Skeletal muscle satellite cell (primary cell): Measurements from ENCODE around the gene CRHR1. TPM values are rescaled to one million over a fixed set of nuclear protein-coding genes. Genes with fewer than 3 reads are reported as not detected.
"Not testable (repeated sequence)": the region's sequence is repeated elsewhere in the genome, so short reads cannot be mapped to it uniquely, and the experiment has no call there.

Experiments used
- H3K27me3 ChIP-seq: 2 replicates; pipeline ENCODE4 v1.7.0; 2013; ENCODE audit warnings: low read length; ENCODE audit not compliant: control insufficient read depth, insufficient read depth
- H3K36me3 ChIP-seq: 2 replicates; pipeline ENCODE4 v1.7.0; 2013; ENCODE audit warnings: mild to moderate bottlenecking, control low read depth, low read length; ENCODE audit not compliant: insufficient read depth
- H3K4me1 ChIP-seq: 2 replicates; pipeline ENCODE4 v1.7.0; 2013; ENCODE audit warnings: low read length; ENCODE audit not compliant: control insufficient read depth, insufficient read depth
- H3K4me2 ChIP-seq: 2 replicates; pipeline ENCODE4 v1.7.0; 2013; ENCODE audit warnings: mild to moderate bottlenecking, low read length
- H3K4me3 ChIP-seq: 2 replicates; pipeline ENCODE4 v1.7.0; 2013; ENCODE audit warnings: low read length
- H3K9ac ChIP-seq: 2 replicates; pipeline ENCODE4 v1.7.0; 2013; ENCODE audit warnings: mild to moderate bottlenecking, low read depth, low read length, moderate library complexity
- H3K9me3 ChIP-seq: replicated peaks from 2 replicates; pipeline ENCODE4 v1.7.0; 2013; ENCODE audit warnings: mild to moderate bottlenecking, control low read depth, low read length
- total RNA-seq: library from RNA; depleted of rRNA; stranded (reverse); fragments of >200 nt; gene quantifications from 2 replicates; pipeline ENCODE4 v1.2.3, GENCODE V29; 2012; rRNA removed

Gene CRHR1
- not detected in 2 replicates for total RNA-seq

- Histone ChIP-seq H3K27me3 (peaks cover 90% of the 10 kb centered on the region), H3K36me3 (no peaks in the 10 kb centered on the region), H3K4me1 (peaks cover 6% of the 10 kb centered on the region), H3K9me3 (no peaks in the 10 kb centered on the region), H3K4me2 (peak within 1 kb of the TSS; percentile 68), H3K9ac (no peak within 1 kb of the TSS), H3K4me3 (peak within 1 kb of the TSS; percentile 45)
Measured at GRCh38 chr17:45784293-45784740, at the start of gene CRHR1. TSS of gene CRHR1 (plus strand) at chr17:45784320. CDS start at chr17:45784545, 225 bp downstream.

- no peaks in the 10 kb centered on the region for H3K36me3 ChIP-seq
- H3K4me3 ChIP-seq = no peak overlapping the region
- no peaks in the 10 kb centered on the region for H3K9me3 ChIP-seq
- no peaks in the 10 kb centered on the region for H3K4me1 ChIP-seq
- H3K27me3 ChIP-seq = peaks cover 20% of the 10 kb centered on the region
- H3K9ac ChIP-seq = no peak overlapping the region
- no peak overlapping the region for H3K4me2 ChIP-seq
Measured at GRCh38 chr17:45734598-45734997, 49.5 kb upstream of the CRHR1 start.

GRCh38 chr17:45735488-45735887 lies 48.6 kb upstream of the CRHR1 start:
- Histone ChIP-seq H3K36me3 (no peaks in the 10 kb centered on the region), H3K9me3 (no peaks in the 10 kb centered on the region), H3K4me3 (no peak overlapping the region), H3K4me2 (no peak overlapping the region), H3K27me3 (peaks cover 21% of the 10 kb centered on the region), H3K4me1 (no peaks in the 10 kb centered on the region), H3K9ac (no peak overlapping the region)

- no peak overlapping the region for H3K4me3 ChIP-seq
- no peak overlapping the region for H3K4me2 ChIP-seq
- no peaks in the 10 kb centered on the region for H3K4me1 ChIP-seq
- no peaks in the 10 kb centered on the region for H3K36me3 ChIP-seq
- no peak overlapping the region for H3K9ac ChIP-seq
- no peaks in the 10 kb centered on the region for H3K9me3 ChIP-seq
- H3K27me3 ChIP-seq = peaks cover 32% of the 10 kb centered on the region
Measured at GRCh38 chr17:45739786-45740185, 44.3 kb upstream of the CRHR1 start.

- Histone ChIP-seq H3K4me1 (no peaks in the 10 kb centered on the region), H3K27me3 (peaks cover 36% of the 10 kb centered on the region), H3K9ac (no peak overlapping the region), H3K4me2 (no peak overlapping the region), H3K36me3 (no peaks in the 10 kb centered on the region), H3K9me3 (no peaks in the 10 kb centered on the region), H3K4me3 (no peak overlapping the region)
Measured at GRCh38 chr17:45740553-45741330, 43.4 kb upstream of the CRHR1 start.

GRCh38 chr17:45742251-45742650 lies 41.9 kb upstream of the CRHR1 start:
- H3K4me2 ChIP-seq = no peak overlapping the region
- H3K9ac ChIP-seq = no peak overlapping the region
- H3K9me3 ChIP-seq = no peaks in the 10 kb centered on the region
- H3K4me3 ChIP-seq = no peak overlapping the region
- peaks cover 36% of the 10 kb centered on the region for H3K27me3 ChIP-seq
- H3K36me3 ChIP-seq = no peaks in the 10 kb centered on the region
- no peaks in the 10 kb centered on the region for H3K4me1 ChIP-seq

- no peak overlapping the region for H3K4me3 ChIP-seq
- H3K9ac ChIP-seq = no peak overlapping the region
- H3K27me3 ChIP-seq = peaks cover 45% of the 10 kb centered on the region
- H3K36me3 ChIP-seq = no peaks in the 10 kb centered on the region
- no peaks in the 10 kb centered on the region for H3K9me3 ChIP-seq
- no peak overlapping the region for H3K4me2 ChIP-seq
- no peaks in the 10 kb centered on the region for H3K4me1 ChIP-seq
Measured at GRCh38 chr17:45743626-45744326, 40.3 kb upstream of the CRHR1 start.

GRCh38 chr17:45744826-45745225 lies 39.3 kb upstream of the CRHR1 start:
- not testable (repeated sequence) for H3K4me1 ChIP-seq, H3K4me2 ChIP-seq
- H3K27me3 ChIP-seq = peaks cover 50% of the 10 kb centered on the region

GRCh38 chr17:45745601-45746494 lies 38.3 kb upstream of the CRHR1 start:
- H3K4me2 ChIP-seq = no peak overlapping the region
- H3K36me3 ChIP-seq = no peaks in the 10 kb centered on the region
- no peak overlapping the region for H3K4me3 ChIP-seq
- H3K27me3 ChIP-seq = peaks cover 51% of the 10 kb centered on the region
- H3K9ac ChIP-seq = no peak overlapping the region
- H3K4me1 ChIP-seq = no peaks in the 10 kb centered on the region
- H3K9me3 ChIP-seq = no peaks in the 10 kb centered on the region

More at GRCh38 chr17:45744826-45745225, 39.3 kb upstream of the CRHR1 start:
- not testable (repeated sequence) for H3K4me3 ChIP-seq, H3K9me3 ChIP-seq, H3K36me3 ChIP-seq, H3K9ac ChIP-seq

GRCh38 chr17:45747911-45748310 lies 36.2 kb upstream of the CRHR1 start:
- Histone ChIP-seq H3K27me3 (peaks cover 57% of the 10 kb centered on the region), H3K4me2 (no peak overlapping the region), H3K36me3 (no peaks in the 10 kb centered on the region), H3K9ac (no peak overlapping the region), H3K9me3 (no peaks in the 10 kb centered on the region), H3K4me3 (no peak overlapping the region), H3K4me1 (no peaks in the 10 kb centered on the region)

- H3K4me3 ChIP-seq = no peak overlapping the region
- no peaks in the 10 kb centered on the region for H3K4me1 ChIP-seq
- H3K36me3 ChIP-seq = no peaks in the 10 kb centered on the region
- no peak overlapping the region for H3K4me2 ChIP-seq
- no peaks in the 10 kb centered on the region for H3K9me3 ChIP-seq
- peaks cover 56% of the 10 kb centered on the region for H3K27me3 ChIP-seq
- H3K9ac ChIP-seq = no peak overlapping the region
Measured at GRCh38 chr17:45748731-45749310, 35.3 kb upstream of the CRHR1 start.
